Keratinocyte (primary cell): Measurements from ENCODE around the gene PIGC.

ENCODE experiments used
- EZH2 ChIP-seq: IDR thresholded peaks from one replicate; pipeline ENCODE4 v1.6.1; 2012; ENCODE audit warnings: inconsistent platforms, mild to moderate bottlenecking, low read length, moderate library complexity
- TF ChIP-seq, protein P1 (sequence below), 3 experiments: IDR thresholded peaks in 1 of 3; conservative IDR thresholded peaks in 1 of 3; optimal IDR thresholded peaks in 1 of 3; 2 replicates in 2 of 3; 3 replicates in 1 of 3; pipeline versions ENCODE3 to v1.5.1; 2011; ENCODE audit warnings: low read length in 3 of 3, mild to moderate bottlenecking in 3 of 3, moderate library complexity in 2 of 3, control low read depth in 1 of 3, inconsistent platforms in 1 of 3; ENCODE audit not compliant: insufficient read depth in 2 of 3; ENCODE audit errors: extremely low read depth in 1 of 3

DNA sequence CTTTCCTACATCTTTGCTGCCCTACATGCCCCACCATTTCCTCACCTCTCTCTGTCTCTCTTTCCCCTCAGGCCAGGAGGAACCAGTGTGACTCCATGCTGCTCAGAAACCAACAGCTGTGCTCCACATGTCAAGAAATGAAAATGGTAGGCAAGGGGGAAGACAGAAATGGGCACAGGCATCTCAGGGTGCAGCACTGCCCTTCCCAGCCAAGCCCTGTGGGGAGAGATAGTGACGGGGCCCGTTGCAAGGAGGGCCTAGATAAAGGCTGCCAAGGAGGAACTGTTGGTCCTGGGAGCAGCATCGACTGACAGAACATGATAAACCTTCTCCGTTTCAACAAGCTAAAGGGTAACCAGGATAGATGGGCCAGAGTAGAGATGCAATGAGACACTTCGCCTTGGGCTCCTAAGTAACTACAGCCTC, 12.5 kb upstream of the PIGC start:
- no peak for TF ChIP-seq EZH2
- TF ChIP-seq, protein P1, sequence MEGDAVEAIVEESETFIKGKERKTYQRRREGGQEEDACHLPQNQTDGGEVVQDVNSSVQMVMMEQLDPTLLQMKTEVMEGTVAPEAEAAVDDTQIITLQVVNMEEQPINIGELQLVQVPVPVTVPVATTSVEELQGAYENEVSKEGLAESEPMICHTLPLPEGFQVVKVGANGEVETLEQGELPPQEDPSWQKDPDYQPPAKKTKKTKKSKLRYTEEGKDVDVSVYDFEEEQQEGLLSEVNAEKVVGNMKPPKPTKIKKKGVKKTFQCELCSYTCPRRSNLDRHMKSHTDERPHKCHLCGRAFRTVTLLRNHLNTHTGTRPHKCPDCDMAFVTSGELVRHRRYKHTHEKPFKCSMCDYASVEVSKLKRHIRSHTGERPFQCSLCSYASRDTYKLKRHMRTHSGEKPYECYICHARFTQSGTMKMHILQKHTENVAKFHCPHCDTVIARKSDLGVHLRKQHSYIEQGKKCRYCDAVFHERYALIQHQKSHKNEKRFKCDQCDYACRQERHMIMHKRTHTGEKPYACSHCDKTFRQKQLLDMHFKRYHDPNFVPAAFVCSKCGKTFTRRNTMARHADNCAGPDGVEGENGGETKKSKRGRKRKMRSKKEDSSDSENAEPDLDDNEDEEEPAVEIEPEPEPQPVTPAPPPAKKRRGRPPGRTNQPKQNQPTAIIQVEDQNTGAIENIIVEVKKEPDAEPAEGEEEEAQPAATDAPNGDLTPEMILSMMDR (optimal IDR thresholded peaks at IDR 0.05 in 1 of 3, IDR thresholded peaks at IDR 0.05 in 1 of 3, conservative IDR thresholded peaks at IDR 0.05 in 1 of 3; ENCODE audit: extremely low read depth in 1 of 3, insufficient read depth in 2 of 3, low read length in 3 of 3) = no peak
